K562 (cell line): ENCODE data around the gene SLC37A2. TPM values are rescaled to one million over a fixed set of nuclear protein-coding genes. Genes with fewer than 3 reads are reported as not detected.

ENCODE experiments used
- ATAC-seq: fragments of 200-7000 bp; cut with Tn5 transposase; 3 replicates; pipeline ENCODE4 v1.9.1; 2020; ENCODE audit warnings: moderate library complexity
- BruUV-seq: library from RNA; stranded (reverse); fragments of 400-500 nt; replicated peaks from 2 replicates; lab custom pipeline; 2021; lab: Mats Ljungman, UMichigan
- CTCF ChIA-PET: fragments of 300-600 bp; formaldehyde crosslinking; extraction: SDS; loops from one replicate; lab custom pipeline; 2021; ENCODE audit warnings: low intra/inter-chr PET ratio; lab: Yijun Ruan, JAX
- POLR2A ChIA-PET: fragments of 300-600, 350-650 bp; sonication (Branson Sonifier 250); formaldehyde crosslinking; extraction: SDS; loops from one replicate; lab custom pipeline; 2021; ENCODE audit warnings: antibody characterized with exemption, inconsistent platforms; lab: Yijun Ruan, JAX
- DNase-seq, 4 experiments: peaks; one replicate each; pipeline versions ENCODE4 v3.0.0 to v3.0.0-alpha.2; 2011 to 2018; ENCODE audit warnings: low spot score in 3 of 4, mixed read lengths in 3 of 4; ENCODE audit errors: extremely low read depth in 1 of 4
- FAIRE-seq: peaks from 2 replicates; lab custom pipeline; 2011; peaks lifted over from hg19 to GRCh38; lab: Jason Lieb, UNC
- H2AFZ ChIP-seq: 2 replicates; pipeline ENCODE4 v1.6.0; 2011; ENCODE audit warnings: low read depth, low read length, control low read depth, inconsistent platforms
- H3K27ac ChIP-seq: fragments of 200-600 bp; 3 replicates; pipeline ENCODE4 v1.8.0; 2011; ENCODE audit warnings: low read depth, mild to moderate bottlenecking, control low read depth, inconsistent platforms, low read length, moderate library complexity, mixed read lengths; ENCODE audit errors: extremely low read depth
- H3K27me3 ChIP-seq, 2 experiments: fragments of 300-600 bp in 1 of 2; 2 replicates in 1 of 2; 3 replicates in 1 of 2; pipeline versions ENCODE4 v1.6.0 to v1.8.0; 2011; ENCODE audit warnings: inconsistent platforms in 2 of 2, low read length in 2 of 2, mild to moderate bottlenecking in 1 of 2, mixed read lengths in 1 of 2, moderate library complexity in 1 of 2; ENCODE audit not compliant: control insufficient read depth in 2 of 2, insufficient read depth in 2 of 2
- H3K36me3 ChIP-seq: fragments of 300-600 bp; 3 replicates; pipeline ENCODE4 v1.8.0; 2011; ENCODE audit warnings: mild to moderate bottlenecking, low read length, inconsistent platforms; ENCODE audit not compliant: control insufficient read depth, insufficient read depth
- H3K4me1 ChIP-seq, 2 experiments: fragments of 200-600 bp in 1 of 2; replicated peaks in 1 of 2; 2 replicates in 1 of 2; 3 replicates in 1 of 2; pipeline versions ENCODE4 v1.5.1 to v1.8.0; 2011; ENCODE audit warnings: inconsistent platforms in 2 of 2, low read length in 2 of 2, mild to moderate bottlenecking in 1 of 2, mixed read lengths in 1 of 2, moderate library complexity in 1 of 2; ENCODE audit not compliant: control insufficient read depth in 2 of 2, insufficient read depth in 2 of 2
- H3K4me2 ChIP-seq: 2 replicates; pipeline ENCODE4 v1.6.1; 2011; ENCODE audit warnings: low read length, control low read depth, inconsistent platforms, mixed read lengths; ENCODE audit not compliant: insufficient read depth
- H3K4me3 ChIP-seq: fragments of 200-600 bp; sonication (generic), shearing (Covaris generic); 2 replicates; pipeline ENCODE4 v1.5.1; 2016; ENCODE audit warnings: control low read depth, inconsistent platforms
- H3K79me2 ChIP-seq: fragments of 200-600 bp; 3 replicates; pipeline ENCODE4 v1.8.0; 2011; ENCODE audit warnings: low read length, inconsistent platforms; ENCODE audit not compliant: control insufficient read depth, insufficient read depth
- H3K9ac ChIP-seq, 2 experiments: 2 replicates each; pipeline versions ENCODE4 v1.6.0 to v1.6.1; 2011; ENCODE audit warnings: low read depth in 2 of 2, low read length in 2 of 2, control low read depth in 1 of 2, inconsistent platforms in 1 of 2, mild to moderate bottlenecking in 1 of 2, mixed read lengths in 1 of 2; ENCODE audit not compliant: insufficient read depth in 1 of 2
- H3K9me1 ChIP-seq: one replicate; pipeline ENCODE4 v1.6.0; 2011; ENCODE audit warnings: inconsistent platforms, mild to moderate bottlenecking, low read length, moderate library complexity; ENCODE audit not compliant: control insufficient read depth, insufficient read depth
- H3K9me3 ChIP-seq: replicated peaks from 2 replicates; pipeline ENCODE4 v1.5.1; 2011; ENCODE audit warnings: low read depth, low read length, inconsistent platforms; ENCODE audit not compliant: control insufficient read depth, insufficient read depth
- H4K20me1 ChIP-seq: replicated peaks from 2 replicates; pipeline ENCODE4 v1.6.1; 2011; ENCODE audit warnings: low read length, inconsistent platforms, mixed read lengths; ENCODE audit not compliant: control insufficient read depth, insufficient read depth
- DNMT1 ChIP-seq: fragments of 450-650 bp; IDR thresholded peaks from 2 replicates; pipeline ENCODE4 v1.6.1; 2016; ENCODE audit warnings: antibody characterized with exemption, mild to moderate bottlenecking
- EWSR1 ChIP-seq: fragments of 450-650 bp; IDR thresholded peaks from 2 replicates; pipeline ENCODE4 v1.6.1; 2018; ENCODE audit warnings: borderline replicate concordance, mild to moderate bottlenecking, low read depth, moderate library complexity; ENCODE audit not compliant: partially characterized antibody
- MTA1 ChIP-seq: fragments of 450-650 bp; IDR thresholded peaks from 2 replicates; pipeline ENCODE4 v1.6.1; 2017; ENCODE audit warnings: borderline replicate concordance
- MYNN ChIP-seq, 2 experiments: sonication (generic); formaldehyde crosslinking in 1 of 2; IDR thresholded peaks; 2 replicates each; pipeline versions ENCODE4 v1.5.0 to v1.6.1; 2016 to 2020; ENCODE audit warnings: antibody characterized with exemption in 1 of 2, missing genetic modification reagents in 1 of 2
- NFXL1 ChIP-seq: fragments of 450-650 bp; formaldehyde crosslinking; IDR thresholded peaks from 2 replicates; pipeline ENCODE4 v1.4.0; 2021; ENCODE audit warnings: mild to moderate bottlenecking
- POLR2A ChIP-seq: fragments of 450-650 bp; conservative IDR thresholded peaks from 2 replicates; pipeline ENCODE4 v1.6.1; 2016
- SP1 ChIP-seq: sonication (generic); formaldehyde crosslinking; IDR thresholded peaks from 2 replicates; pipeline ENCODE4 v1.8.1; 2022; ENCODE audit warnings: mild to moderate bottlenecking, missing genetic modification reagents
- WGBS: fragments of 100-300 bp; shearing (Covaris generic); methylation state at CpG from one replicate; pipeline ENCODE4 v1.1.6; 2016; ENCODE audit warnings: low coverage, mixed read lengths; ENCODE audit not compliant: insufficient coverage; ENCODE audit errors: missing lambda C conversion rate; 5-methylcytosine and 5-hydroxymethylcytosine counted together
- in situ Hi-C: fragments of 300-500 bp; cut with MboI; formaldehyde crosslinking; loops from 4 replicates; pipeline ENCODE4 v1.15.0; 2018; ENCODE audit warnings: inconsistent platforms, mixed read lengths
- intact Hi-C: fragments of 100-400 bp; cut with micrococcal nuclease; formaldehyde crosslinking; loops from 2 replicates; pipeline ENCODE4 v1.14.2; 2022
- polyA plus RNA-seq, 8 experiments: library from polyadenylated mRNA; depleted of rRNA in 4 of 8; stranded (reverse) in 5 of 8; unstranded in 3 of 8; fragments of >200 nt; fragmentation: Nextera tagmentation in 2 of 8; fragmentation: Illumina TruSeq in 1 of 8; extraction: Ambion mirVana in 2 of 8; extraction: Trizol in 1 of 8; gene quantifications; 2 replicates each; pipeline versions ENCODE4 v1.2.1 to v1.2.3, GENCODE V29; 2011 to 2014; ENCODE audit warnings: inconsistent platforms in 1 of 8, missing spikeins in 1 of 8
- total RNA-seq, 7 experiments: library from RNA; depleted of rRNA in 6 of 7; stranded (reverse); fragments of >200 nt in 6 of 7; fragmentation: Illumina TruSeq in 2 of 7; extraction: Trizol in 2 of 7; gene quantifications; 2 replicates each; pipeline versions ENCODE4 v1.2.1 to v1.2.3, GENCODE V29; 2011 to 2021; ENCODE audit warnings: low replicate concordance in 1 of 7
- TF ChIP-seq, protein P1 (sequence below): fragments of 150-350 bp; IDR thresholded peaks from 2 replicates; pipeline ENCODE4 v1.6.1; 2014; ENCODE audit warnings: low read depth, mild to moderate bottlenecking, low read length, borderline replicate concordance
- TF ChIP-seq, protein P2 (sequence below): fragments of 450-650 bp; IDR thresholded peaks from 2 replicates; pipeline ENCODE4 v1.6.1; 2017; ENCODE audit warnings: antibody characterized with exemption, mild to moderate bottlenecking
- TF ChIP-seq, protein P3 (sequence below): fragments of 250-450 bp; sonication (Bioruptor Pico); IDR thresholded peaks from 2 replicates; pipeline ENCODE4 v1.5.0; 2021

Gene SLC37A2
- total and polyA plus RNA-seq, 9 of the 15 experiments (the other 6 are each of a cell fraction or from before 2014, with no cell fraction given) = 0.01 to 1.2 (median 0.52) TPM

DNA sequence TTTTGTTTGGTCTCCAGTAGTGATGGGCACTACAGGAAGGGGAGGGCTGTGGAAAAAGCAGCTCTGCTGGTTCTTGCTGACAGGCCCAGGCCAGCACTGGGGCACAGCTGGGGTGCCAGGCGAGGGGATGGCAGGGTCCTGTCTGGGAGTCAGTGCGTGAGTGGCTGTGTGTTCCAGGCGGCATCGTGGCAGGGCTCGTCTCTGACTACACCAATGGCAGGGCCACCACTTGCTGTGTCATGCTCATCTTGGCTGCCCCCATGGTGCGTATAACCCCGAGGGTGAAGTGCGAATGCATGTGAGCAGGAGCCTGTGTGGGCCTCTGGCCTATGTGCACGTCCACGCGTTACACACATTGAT lies 20.9 kb downstream of the SLC37A2 start:
- ChIA-PET POLR2A (no interaction called here), CTCF (no interaction called here)
- Histone ChIP-seq H3K4me2 (no peak overlapping the region), H3K9ac (peak overlapping the region in 1 of 2 experiments; percentile 23; a peak in 1 of 4 replicates), H3K36me3 (no peaks in the 10 kb centered on the region), H2AFZ (no peak overlapping the region), H4K20me1 (no peaks in the 10 kb centered on the region), H3K9me3 (no peaks in the 10 kb centered on the region), H3K4me1 (peaks cover 0 to 5% of the 10 kb centered on the region in 2 experiments; a peak in 2 of 5 replicates), H3K9me1 (no peaks in the 10 kb centered on the region), H3K79me2 (no peaks in the 10 kb centered on the region), H3K27me3 (no peaks in the 10 kb centered on the region), H3K27ac (no peak overlapping the region), H3K4me3 (no peak overlapping the region)
- DNase-seq (no peak), ATAC-seq (no peak), FAIRE-seq (no peak)
- TF ChIP-seq NFXL1 (no peak), MTA1 (no peak), DNMT1 (no peak), POLR2A (no peak), EWSR1 (no peak), MYNN (IDR thresholded peaks at IDR 0.05) (no peak), MYNN (CRISPR knock-in tag; IDR thresholded peaks at IDR 0.05) (no peak), SP1 (no peak)
- TF ChIP-seq, protein P1, sequence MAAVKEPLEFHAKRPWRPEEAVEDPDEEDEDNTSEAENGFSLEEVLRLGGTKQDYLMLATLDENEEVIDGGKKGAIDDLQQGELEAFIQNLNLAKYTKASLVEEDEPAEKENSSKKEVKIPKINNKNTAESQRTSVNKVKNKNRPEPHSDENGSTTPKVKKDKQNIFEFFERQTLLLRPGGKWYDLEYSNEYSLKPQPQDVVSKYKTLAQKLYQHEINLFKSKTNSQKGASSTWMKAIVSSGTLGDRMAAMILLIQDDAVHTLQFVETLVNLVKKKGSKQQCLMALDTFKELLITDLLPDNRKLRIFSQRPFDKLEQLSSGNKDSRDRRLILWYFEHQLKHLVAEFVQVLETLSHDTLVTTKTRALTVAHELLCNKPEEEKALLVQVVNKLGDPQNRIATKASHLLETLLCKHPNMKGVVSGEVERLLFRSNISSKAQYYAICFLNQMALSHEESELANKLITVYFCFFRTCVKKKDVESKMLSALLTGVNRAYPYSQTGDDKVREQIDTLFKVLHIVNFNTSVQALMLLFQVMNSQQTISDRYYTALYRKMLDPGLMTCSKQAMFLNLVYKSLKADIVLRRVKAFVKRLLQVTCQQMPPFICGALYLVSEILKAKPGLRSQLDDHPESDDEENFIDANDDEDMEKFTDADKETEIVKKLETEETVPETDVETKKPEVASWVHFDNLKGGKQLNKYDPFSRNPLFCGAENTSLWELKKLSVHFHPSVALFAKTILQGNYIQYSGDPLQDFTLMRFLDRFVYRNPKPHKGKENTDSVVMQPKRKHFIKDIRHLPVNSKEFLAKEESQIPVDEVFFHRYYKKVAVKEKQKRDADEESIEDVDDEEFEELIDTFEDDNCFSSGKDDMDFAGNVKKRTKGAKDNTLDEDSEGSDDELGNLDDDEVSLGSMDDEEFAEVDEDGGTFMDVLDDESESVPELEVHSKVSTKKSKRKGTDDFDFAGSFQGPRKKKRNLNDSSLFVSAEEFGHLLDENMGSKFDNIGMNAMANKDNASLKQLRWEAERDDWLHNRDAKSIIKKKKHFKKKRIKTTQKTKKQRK = no peak
- TF ChIP-seq, protein P2, sequence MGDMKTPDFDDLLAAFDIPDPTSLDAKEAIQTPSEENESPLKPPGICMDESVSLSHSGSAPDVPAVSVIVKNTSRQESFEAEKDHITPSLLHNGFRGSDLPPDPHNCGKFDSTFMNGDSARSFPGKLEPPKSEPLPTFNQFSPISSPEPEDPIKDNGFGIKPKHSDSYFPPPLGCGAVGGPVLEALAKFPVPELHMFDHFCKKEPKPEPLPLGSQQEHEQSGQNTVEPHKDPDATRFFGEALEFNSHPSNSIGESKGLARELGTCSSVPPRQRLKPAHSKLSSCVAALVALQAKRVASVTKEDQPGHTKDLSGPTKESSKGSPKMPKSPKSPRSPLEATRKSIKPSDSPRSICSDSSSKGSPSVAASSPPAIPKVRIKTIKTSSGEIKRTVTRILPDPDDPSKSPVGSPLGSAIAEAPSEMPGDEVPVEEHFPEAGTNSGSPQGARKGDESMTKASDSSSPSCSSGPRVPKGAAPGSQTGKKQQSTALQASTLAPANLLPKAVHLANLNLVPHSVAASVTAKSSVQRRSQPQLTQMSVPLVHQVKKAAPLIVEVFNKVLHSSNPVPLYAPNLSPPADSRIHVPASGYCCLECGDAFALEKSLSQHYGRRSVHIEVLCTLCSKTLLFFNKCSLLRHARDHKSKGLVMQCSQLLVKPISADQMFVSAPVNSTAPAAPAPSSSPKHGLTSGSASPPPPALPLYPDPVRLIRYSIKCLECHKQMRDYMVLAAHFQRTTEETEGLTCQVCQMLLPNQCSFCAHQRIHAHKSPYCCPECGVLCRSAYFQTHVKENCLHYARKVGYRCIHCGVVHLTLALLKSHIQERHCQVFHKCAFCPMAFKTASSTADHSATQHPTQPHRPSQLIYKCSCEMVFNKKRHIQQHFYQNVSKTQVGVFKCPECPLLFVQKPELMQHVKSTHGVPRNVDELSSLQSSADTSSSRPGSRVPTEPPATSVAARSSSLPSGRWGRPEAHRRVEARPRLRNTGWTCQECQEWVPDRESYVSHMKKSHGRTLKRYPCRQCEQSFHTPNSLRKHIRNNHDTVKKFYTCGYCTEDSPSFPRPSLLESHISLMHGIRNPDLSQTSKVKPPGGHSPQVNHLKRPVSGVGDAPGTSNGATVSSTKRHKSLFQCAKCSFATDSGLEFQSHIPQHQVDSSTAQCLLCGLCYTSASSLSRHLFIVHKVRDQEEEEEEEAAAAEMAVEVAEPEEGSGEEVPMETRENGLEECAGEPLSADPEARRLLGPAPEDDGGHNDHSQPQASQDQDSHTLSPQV = no peak
- TF ChIP-seq, protein P3, sequence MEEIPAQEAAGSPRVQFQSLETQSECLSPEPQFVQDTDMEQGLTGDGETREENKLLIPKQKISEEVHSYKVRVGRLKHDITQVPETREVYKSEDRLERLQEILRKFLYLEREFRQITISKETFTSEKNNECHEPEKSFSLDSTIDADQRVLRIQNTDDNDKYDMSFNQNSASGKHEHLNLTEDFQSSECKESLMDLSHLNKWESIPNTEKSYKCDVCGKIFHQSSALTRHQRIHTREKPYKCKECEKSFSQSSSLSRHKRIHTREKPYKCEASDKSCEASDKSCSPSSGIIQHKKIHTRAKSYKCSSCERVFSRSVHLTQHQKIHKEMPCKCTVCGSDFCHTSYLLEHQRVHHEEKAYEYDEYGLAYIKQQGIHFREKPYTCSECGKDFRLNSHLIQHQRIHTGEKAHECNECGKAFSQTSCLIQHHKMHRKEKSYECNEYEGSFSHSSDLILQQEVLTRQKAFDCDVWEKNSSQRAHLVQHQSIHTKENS = no peak
- 69% methylated on average over 10 of the region's 11 CpGs for WGBS
- in situ Hi-C loops = no loop called here
- intact Hi-C loops = no loop called here
- BruUV-seq = no TSS peak
